GM21619 (cell line): ENCODE data around the gene RECK.
A peak's percentile ranks its signal among the peaks of the same experiment; 100 is the strongest.

Source experiments
- ATAC-seq: cut with Tn5 transposase; IDR thresholded peaks from one replicate; pipeline ENCODE4 v1.9.1; 2021; ENCODE audit not compliant: unreplicated experiment

RECK gene

GRCh38 chr9:36136894-36137391 lies 100.2 kb downstream of the RECK start:
- peak; percentile 23 for ATAC-seq

- ATAC-seq: no peak
These were observed 100.8 kb downstream of the RECK start for GRCh38 chr9:36137392-36138004.

GRCh38 chr9:36138496-36138895 lies 101.8 kb downstream of the RECK start:
- no peak for ATAC-seq

DNA sequence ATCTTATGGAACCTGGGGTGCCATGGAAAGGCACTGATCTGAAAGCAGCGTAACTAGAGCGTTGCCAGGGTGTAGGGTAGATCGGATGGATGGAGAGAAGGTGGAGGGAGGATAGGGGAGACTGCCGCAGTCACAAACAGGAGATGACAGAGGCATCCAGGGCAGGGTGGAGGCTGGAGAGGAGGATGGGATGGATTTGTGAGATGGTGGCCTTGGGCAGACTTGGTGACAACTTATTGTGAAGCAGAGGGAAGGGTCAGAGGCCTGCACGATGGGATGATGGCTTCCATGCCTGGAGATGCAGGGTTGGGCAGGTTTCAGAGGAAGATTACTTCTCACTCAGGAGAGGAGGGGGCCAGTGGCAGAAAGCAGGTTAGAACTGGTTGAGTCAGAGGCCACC lies 102.2 kb downstream of the RECK start:
- ATAC-seq: no peak

DNA sequence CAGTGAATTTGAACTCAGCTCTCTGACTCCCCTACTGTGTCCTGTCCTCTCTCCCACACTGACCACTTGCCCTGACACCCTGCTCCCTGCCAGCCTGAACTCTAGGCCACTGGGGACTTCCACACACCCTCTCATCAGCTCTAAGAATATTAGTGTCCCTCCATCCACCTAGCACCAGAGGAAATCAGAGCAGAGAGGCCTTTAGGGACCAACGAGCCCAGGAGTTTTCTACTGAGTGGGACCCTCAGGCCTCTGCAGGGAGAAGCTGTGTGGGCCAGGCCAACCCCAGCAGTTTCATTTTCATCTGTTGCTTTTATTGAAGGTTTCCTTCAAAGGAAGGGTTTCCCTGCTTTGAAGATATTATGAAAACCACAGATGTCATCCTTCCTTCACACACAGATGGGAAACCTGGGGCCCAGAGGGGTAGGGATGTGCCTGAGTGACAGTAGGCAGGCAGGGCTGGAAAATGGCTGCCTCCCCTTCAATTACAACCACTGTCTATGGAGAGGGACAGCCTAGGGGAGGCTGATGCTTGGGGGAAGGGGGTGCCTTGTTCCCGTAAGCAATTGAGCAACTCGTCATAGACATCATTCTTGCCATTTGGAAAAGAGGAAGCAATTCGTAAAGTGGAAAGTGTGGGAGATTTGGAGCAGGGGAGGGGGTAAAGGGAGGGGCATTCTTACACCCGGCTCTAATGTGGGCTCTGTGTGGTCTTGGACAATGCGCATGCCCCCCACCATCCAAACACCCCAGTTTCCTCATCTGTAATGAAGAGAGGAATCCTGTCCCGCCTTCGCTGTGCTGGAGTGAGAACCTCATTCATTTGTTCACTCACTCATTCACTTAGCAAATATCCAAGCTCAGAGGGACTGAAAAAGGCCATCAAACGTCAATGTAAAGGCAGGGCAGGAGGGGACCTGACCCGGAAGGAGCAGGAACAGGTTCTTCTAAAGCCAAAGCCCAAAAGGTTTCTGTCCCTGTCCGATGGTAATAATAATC lies 103.7 kb downstream of the RECK start:
- ATAC-seq: no peak

- ATAC-seq: no peak
These were observed 104.6 kb downstream of the RECK start for GRCh38 chr9:36141288-36141687.

- ATAC-seq: no peak
These were observed 105.0 kb downstream of the RECK start for GRCh38 chr9:36141761-36142160.

- ATAC-seq: no peak
These were observed 106.0 kb downstream of the RECK start for GRCh38 chr9:36142510-36143244.

GRCh38 chr9:36143245-36143641 lies 106.5 kb downstream of the RECK start:
- no peak for ATAC-seq

GRCh38 chr9:36144309-36145232 lies 107.9 kb downstream of the RECK start:
- no peak for ATAC-seq

DNA sequence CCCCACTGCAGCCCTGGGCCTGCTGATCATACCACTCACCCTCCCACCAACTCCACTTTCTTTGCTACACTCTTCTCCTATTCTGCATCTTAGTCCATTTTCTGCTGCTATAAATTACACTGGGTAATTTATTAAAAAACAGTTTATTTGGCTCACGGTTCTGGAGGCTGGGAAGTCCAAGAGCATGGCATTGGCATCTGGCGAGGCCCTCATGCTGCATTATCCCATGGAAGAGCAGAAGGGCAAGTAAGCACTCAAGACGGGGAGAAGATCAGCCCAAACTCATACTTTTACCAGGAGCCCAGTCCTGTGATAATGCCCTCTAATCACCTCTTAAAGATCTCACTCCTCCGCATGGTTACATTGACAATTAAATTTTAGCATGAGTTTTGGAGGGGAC lies 109.3 kb downstream of the RECK start:
- ATAC-seq: no peak

DNA sequence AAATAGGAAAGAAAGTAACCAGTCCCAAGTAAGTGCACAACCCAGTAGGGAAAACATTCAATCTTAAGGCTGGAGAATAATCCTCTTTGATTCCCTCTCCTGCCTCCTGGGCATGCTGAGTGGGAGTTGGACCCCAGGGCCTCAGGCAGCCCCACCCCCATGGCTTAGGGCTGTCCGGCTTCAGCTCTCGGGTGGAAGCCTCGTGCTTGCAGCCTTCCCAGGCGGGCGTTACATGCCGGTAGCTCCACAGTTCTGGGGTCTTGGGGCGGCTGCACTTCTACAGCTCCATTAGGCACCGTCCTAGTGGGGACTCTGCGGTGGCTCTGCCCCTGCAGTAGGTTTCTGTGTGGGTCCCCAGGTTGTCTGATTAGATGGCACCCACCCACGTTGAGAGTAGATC lies 109.9 kb downstream of the RECK start:
- no peak for ATAC-seq

DNA sequence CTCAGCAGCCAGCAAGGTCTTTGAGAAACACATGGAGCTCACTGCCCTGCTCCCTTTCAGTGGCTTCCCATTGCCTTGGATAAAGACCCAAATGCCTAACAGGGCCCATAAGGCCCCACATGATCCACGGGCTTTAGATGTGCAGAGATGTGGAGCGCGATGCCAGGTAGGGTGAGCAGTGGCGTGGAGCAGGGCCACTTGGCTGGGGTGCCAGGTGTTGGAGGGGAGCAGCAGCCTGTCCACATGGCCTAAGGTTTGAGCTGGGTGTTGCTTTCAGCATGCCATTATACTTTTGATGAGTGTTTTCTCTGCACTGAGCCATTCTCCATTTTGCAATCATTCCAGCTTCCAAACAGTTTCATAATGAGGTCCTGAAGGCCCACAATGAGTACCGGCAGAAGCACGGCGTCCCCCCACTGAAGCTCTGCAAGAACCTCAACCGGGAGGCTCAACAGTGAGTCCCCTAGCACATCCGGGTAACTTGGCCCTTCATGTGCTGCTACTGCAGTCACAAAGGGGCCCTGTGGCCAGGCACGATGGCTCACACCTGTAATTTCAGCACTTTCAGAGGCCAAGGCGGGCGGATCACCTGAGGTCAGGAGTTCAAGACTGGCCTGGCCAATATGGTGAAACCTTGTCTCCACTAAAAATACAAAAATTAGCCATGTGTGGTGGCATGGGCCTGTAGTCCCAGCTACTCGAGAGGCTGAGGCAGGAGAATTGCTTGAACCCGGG lies 110.9 kb downstream of the RECK start:
- no peak for ATAC-seq

DNA sequence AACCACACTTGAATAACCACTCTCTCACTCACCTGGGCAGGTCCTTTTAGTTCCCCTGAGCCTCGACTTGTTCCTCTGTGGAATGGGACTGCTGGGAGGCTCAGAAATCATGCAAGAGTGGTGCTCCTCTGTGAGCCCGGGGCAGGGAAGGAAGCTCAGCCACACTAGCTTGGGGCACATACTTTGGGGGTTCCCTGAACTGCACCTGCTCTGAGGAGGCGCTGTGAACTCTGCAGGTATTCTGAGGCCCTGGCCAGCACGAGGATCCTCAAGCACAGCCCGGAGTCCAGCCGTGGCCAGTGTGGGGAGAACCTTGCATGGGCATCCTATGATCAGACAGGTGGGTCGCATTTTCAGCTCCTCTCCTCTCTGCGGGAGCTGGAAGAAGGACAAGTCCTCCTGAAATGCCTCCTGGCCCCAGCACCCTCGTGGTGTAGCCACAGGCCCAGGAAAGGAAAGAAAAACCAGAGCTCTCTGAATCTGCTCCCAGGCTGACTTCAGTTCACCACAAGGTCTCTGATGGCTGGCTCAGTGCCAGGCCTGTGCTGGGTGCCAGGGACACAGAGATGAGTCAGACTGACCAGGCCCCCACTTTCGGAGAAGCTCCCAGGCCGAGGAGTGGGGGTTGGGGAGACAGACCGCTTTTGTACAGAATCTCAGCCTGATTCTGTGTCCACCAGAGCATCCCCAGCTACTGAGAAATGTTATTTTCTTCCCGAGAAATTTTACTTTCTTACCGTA lies 111.8 kb downstream of the RECK start:
- no peak for ATAC-seq

GRCh38 chr9:36149197-36149596 lies 112.5 kb downstream of the RECK start:
- ATAC-seq: no peak

DNA sequence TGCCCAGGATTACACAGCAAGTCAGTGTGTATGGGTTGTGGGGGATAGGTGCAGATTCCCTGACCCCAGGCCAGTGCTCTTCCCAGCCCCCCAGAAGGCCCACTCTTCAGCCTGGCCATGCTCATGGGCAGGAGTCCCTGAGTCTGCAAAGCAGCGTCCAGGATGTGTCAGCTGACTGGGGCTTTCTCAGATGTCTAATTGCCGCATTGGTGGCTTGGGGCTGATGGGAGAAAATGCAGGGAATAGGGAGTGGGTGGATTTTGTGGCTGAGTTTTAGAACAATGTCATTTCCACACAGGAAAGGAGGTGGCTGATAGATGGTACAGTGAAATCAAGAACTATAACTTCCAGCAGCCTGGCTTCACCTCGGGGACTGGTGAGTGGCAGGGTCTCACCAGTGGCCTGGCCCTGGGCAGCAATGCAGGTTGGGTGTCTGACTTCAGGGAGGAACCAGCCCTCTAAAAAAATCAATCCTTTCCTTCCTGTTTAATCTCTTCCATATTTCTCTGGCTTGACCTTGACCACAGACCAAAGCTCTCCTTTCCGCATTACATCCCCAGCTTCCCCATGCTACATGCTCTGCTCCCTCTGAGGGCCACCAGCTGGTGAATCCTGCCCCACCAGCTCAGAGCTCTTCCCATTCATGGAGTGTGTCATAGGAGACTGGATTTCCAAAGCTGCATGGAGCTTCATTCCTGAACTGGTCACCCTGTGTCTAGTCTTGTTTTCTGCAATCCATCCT lies 114.0 kb downstream of the RECK start:
- ATAC-seq: no peak

GRCh38 chr9:36151316-36152210 lies 114.8 kb downstream of the RECK start:
- ATAC-seq: peak; percentile 83
